Hepatocyte (in vitro differentiated cells): Measurements from ENCODE around the gene TSPAN15. TPM values are rescaled to one million over a fixed set of nuclear protein-coding genes. Genes with fewer than 3 reads are reported as not detected.

Experiments used
- DNase-seq: peaks from one replicate; pipeline ENCODE4 v3.0.0-alpha.2; 2016; ENCODE audit warnings: low spot score
- H2AFZ ChIP-seq: fragments of 200-600 bp; sonication (generic); 2 replicates; pipeline ENCODE4 v1.6.0; 2016; ENCODE audit warnings: antibody characterized with exemption, mild to moderate bottlenecking
- H3K27ac ChIP-seq: fragments of 200-600 bp; sonication (generic); 2 replicates; pipeline ENCODE4 v1.5.1; 2016; ENCODE audit warnings: mild to moderate bottlenecking
- H3K27me3 ChIP-seq: fragments of 200-600 bp; sonication (generic); 2 replicates; pipeline ENCODE4 v1.6.1; 2016
- H3K36me3 ChIP-seq: fragments of 200-600 bp; sonication (generic); replicated peaks from 2 replicates; pipeline ENCODE4 v1.5.1; 2016; ENCODE audit warnings: low read depth; ENCODE audit not compliant: insufficient read depth
- H3K4me1 ChIP-seq: fragments of 200-600 bp; sonication (generic); 2 replicates; pipeline ENCODE4 v1.5.1; 2016; ENCODE audit warnings: mild to moderate bottlenecking, moderate library complexity; ENCODE audit not compliant: insufficient read depth
- H3K4me2 ChIP-seq: fragments of 200-600 bp; sonication (generic); 2 replicates; pipeline ENCODE4 v1.6.0; 2016
- H3K4me3 ChIP-seq: fragments of 200-600 bp; sonication (generic); 2 replicates; pipeline ENCODE4 v1.5.1; 2016; ENCODE audit warnings: mild to moderate bottlenecking
- H3K79me2 ChIP-seq: fragments of 200-600 bp; sonication (generic); 2 replicates; pipeline ENCODE4 v1.6.0; 2017; ENCODE audit warnings: mild to moderate bottlenecking
- H3K9me2 ChIP-seq: fragments of 200-600 bp; sonication (generic); replicated peaks from 2 replicates; pipeline ENCODE4 v1.6.0; 2017; ENCODE audit warnings: mild to moderate bottlenecking; ENCODE audit not compliant: insufficient read depth
- H3K9me3 ChIP-seq: fragments of 200-600 bp; sonication (generic); 2 replicates; pipeline ENCODE4 v1.5.1; 2016; ENCODE audit warnings: low read depth, mild to moderate bottlenecking
- H4K20me1 ChIP-seq: fragments of 200-600 bp; sonication (generic); 2 replicates; pipeline ENCODE4 v1.6.0; 2016; ENCODE audit warnings: mild to moderate bottlenecking; ENCODE audit not compliant: insufficient read depth, poor library complexity, severe bottlenecking
- CTCF ChIP-seq: fragments of 200-600 bp; sonication (generic); IDR thresholded peaks from 2 replicates; pipeline ENCODE4 v1.5.1; 2016; ENCODE audit warnings: antibody characterized with exemption, mild to moderate bottlenecking; ENCODE audit not compliant: poor library complexity
- EZH2 ChIP-seq: fragments of 200-600 bp; sonication (generic); IDR thresholded peaks from 2 replicates; pipeline ENCODE4 v1.6.1; 2016; ENCODE audit warnings: antibody characterized with exemption, mild to moderate bottlenecking, borderline replicate concordance
- EZH2phosphoT487 ChIP-seq: fragments of 200-600 bp; sonication (generic); IDR thresholded peaks from one replicate; pipeline ENCODE4 v1.6.1; 2018; ENCODE audit warnings: antibody characterized with exemption, mild to moderate bottlenecking, low read depth, moderate library complexity; ENCODE audit not compliant: unreplicated experiment, severe bottlenecking
- WGBS: methylation state at CpG from one replicate; pipeline ENCODE4 v1.1.6; 2016; ENCODE audit warnings: low lambda C conversion rate; ENCODE audit errors: missing lambda C conversion rate; 5-methylcytosine and 5-hydroxymethylcytosine counted together
- polyA plus RNA-seq: library from polyadenylated mRNA; unstranded; fragments of >200 nt; fragmentation: Nextera tagmentation; extraction: Ambion mirVana; gene quantifications from 2 replicates; pipeline ENCODE4 v1.2.1, GENCODE V29; 2016
- total RNA-seq: library from RNA; depleted of rRNA; stranded (reverse); fragments of >200 nt; gene quantifications from 2 replicates; pipeline ENCODE4 v1.2.3, GENCODE V29; 2014

Gene TSPAN15
- total and polyA plus RNA-seq, 2 experiments from 2014 or later: 29.0 to 66.4 TPM

- no peak for DNase-seq
- Histone ChIP-seq H3K9me2 (no peaks in the 10 kb centered on the region), H3K4me1 (peaks cover 19% of the 10 kb centered on the region), H3K4me3 (no peak overlapping the region), H2AFZ (no peak overlapping the region), H3K27me3 (no peaks in the 10 kb centered on the region), H3K27ac (peak overlapping the region; percentile 88), H4K20me1 (no peaks in the 10 kb centered on the region), H3K9me3 (no peaks in the 10 kb centered on the region), H3K4me2 (no peak overlapping the region), H3K36me3 (no peaks in the 10 kb centered on the region), H3K79me2 (peaks cover 55% of the 10 kb centered on the region)
- 90% methylated on average over 8 of the region's 8 CpGs for WGBS
- no peak for TF ChIP-seq EZH2phosphoT487
- TF ChIP-seq CTCF: no peak
These were observed 5.8 kb downstream of the TSPAN15 start for GRCh38 chr10:69456880-69457693.

- H3K4me1 ChIP-seq: peaks cover 23% of the 10 kb centered on the region
- no peak for DNase-seq
- no peaks in the 10 kb centered on the region for H4K20me1 ChIP-seq
- WGBS: 46% methylated on average over 5 of the region's 5 CpGs
- H3K9me3 ChIP-seq: no peaks in the 10 kb centered on the region
- no peaks in the 10 kb centered on the region for H3K9me2 ChIP-seq
- TF ChIP-seq CTCF (no peak), EZH2 (no peak), EZH2phosphoT487 (no peak)
- no peak overlapping the region for H2AFZ ChIP-seq
- H3K4me2 ChIP-seq: peak overlapping the region; percentile 15
- H3K4me3 ChIP-seq: no peak overlapping the region
- H3K27me3 ChIP-seq: no peaks in the 10 kb centered on the region
- H3K27ac ChIP-seq: peak overlapping the region; percentile 88
- H3K36me3 ChIP-seq: no peaks in the 10 kb centered on the region
- H3K79me2 ChIP-seq: peaks cover 56% of the 10 kb centered on the region
These were observed 6.5 kb downstream of the TSPAN15 start for GRCh38 chr10:69457771-69458237.

GRCh38 chr10:69458430-69459100 is 7.3 kb downstream of the TSPAN15 start:
- H3K4me1 ChIP-seq: peaks cover 24% of the 10 kb centered on the region
- H3K4me3 ChIP-seq: no peak overlapping the region
- H3K4me2 ChIP-seq: peak overlapping the region; percentile 15
- peak; percentile 72 for DNase-seq
- H3K9me2 ChIP-seq: no peaks in the 10 kb centered on the region
- no peaks in the 10 kb centered on the region for H3K36me3 ChIP-seq
- no peak for TF ChIP-seq EZH2
- TF ChIP-seq CTCF: no peak
- no peak for TF ChIP-seq EZH2phosphoT487
- H3K79me2 ChIP-seq: peaks cover 59% of the 10 kb centered on the region
- 56% methylated on average over 10 of the region's 10 CpGs for WGBS
- H3K27ac ChIP-seq: peak overlapping the region; percentile 88
- H2AFZ ChIP-seq: no peak overlapping the region
- no peaks in the 10 kb centered on the region for H3K9me3 ChIP-seq
- H4K20me1 ChIP-seq: no peaks in the 10 kb centered on the region
- H3K27me3 ChIP-seq: no peaks in the 10 kb centered on the region
